HG03432 (cell line): Measurements from ENCODE around the gene TLR4.

ENCODE experiments used
- ATAC-seq: cut with Tn5 transposase; IDR thresholded peaks from one replicate; pipeline ENCODE4 v1.9.1; 2021; ENCODE audit warnings: mild to moderate bottlenecking, moderate library complexity; ENCODE audit not compliant: unreplicated experiment

The TLR4 gene

GRCh38 chr9:117744369-117744768 is 40.2 kb downstream of the TLR4 start:
- no peak for ATAC-seq

GRCh38 chr9:117744856-117745389 is 40.7 kb downstream of the TLR4 start:
- no peak for ATAC-seq

- ATAC-seq, result no peak
These were observed 41.4 kb downstream of the TLR4 start for GRCh38 chr9:117745598-117745997.

GRCh38 chr9:117746263-117746662 is 42.1 kb downstream of the TLR4 start:
- ATAC-seq, result no peak

DNA sequence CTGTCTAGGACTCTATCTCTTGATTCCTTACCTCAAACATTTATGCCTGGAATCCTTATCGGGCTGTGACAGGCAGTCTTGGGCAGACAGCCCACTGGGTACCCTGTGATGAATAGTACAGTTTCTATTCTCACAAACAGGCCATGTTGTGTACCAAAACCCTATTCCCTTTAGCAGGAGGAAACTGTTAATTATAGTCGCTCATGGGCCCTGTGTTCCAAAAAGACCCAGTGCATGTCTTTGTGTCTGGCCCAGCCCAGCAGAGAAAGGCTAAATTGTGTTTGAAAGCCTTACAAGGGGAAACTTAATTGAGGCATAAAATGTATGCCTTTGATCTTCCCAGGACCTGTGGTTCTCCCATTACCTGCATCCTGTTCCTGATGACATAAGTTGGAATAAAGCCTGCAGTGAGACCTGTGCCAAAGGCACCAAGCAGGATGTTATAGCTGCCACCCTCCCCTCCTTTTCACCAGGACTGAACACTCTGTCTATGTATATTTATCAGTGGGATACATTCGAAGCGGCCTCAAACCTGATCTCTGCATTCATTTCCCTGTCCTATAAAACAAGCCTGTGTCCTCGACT is 43.3 kb downstream of the TLR4 start:
- ATAC-seq, result no peak

GRCh38 chr9:117750401-117750800 is 46.2 kb downstream of the TLR4 start:
- ATAC-seq, result no peak

DNA sequence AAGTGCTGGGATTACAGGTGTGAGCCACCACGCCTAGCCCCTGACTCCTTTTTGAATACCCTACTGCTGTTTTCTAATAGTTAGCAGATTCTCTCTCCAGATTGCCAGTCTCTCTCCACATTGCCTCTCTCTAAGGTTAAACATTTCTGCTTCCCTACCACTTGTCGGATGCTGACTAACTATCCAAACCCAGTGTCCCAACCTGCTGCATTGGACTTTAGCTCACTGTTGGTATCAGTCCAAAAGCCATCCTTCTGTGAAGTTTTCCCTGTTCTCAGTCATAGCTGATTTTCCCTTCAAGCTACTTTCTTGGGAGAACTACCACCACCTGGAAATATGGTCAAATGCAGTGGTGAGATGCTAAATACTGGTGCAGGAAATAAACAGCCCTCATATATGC is 48.7 kb downstream of the TLR4 start:
- no peak for ATAC-seq

- ATAC-seq, result no peak
These were observed 53.5 kb downstream of the TLR4 start for GRCh38 chr9:117757561-117758190.

- no peak for ATAC-seq
These were observed 59.1 kb downstream of the TLR4 start for GRCh38 chr9:117763314-117763713.

GRCh38 chr9:117768750-117769395 is 64.7 kb downstream of the TLR4 start:
- ATAC-seq, result no peak

- no peak for ATAC-seq
These were observed 66.9 kb downstream of the TLR4 start for GRCh38 chr9:117771136-117771535.

DNA sequence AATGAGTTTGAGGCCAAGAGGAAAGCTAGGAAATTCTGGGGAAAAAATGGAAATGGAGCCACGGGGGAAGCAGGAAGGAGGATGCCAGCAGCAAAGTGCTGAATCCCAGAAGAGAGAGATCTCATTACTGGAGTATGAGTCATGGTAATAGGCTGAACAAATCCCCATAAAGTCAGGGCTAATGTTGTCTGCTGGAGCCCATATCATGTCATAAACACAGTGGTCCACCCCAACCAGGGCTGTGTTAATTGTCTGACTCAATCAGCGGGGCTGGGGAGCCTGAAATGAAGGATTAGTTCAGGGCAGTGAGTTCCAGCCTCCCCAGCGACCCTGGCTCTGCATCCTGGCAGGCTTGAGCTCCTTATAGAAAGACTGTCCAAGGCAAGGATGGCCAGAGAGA is 68.8 kb downstream of the TLR4 start:
- no peak for ATAC-seq
